Gastrocnemius medialis (tissue), 4 donors: ENCODE results near the gene PACS1. TPM values are rescaled to one million over a fixed set of nuclear protein-coding genes. Genes with fewer than 3 reads are reported as not detected.

Source experiments
- ATAC-seq, 2 donors: fragments of 150-250 bp; one replicate each; pipeline ENCODE4 v1.9.1; 2016
- DNase-seq, 2 donors: peaks; one replicate each; pipeline ENCODE4 v3.0.0-alpha.2; 2019
- H3K27ac ChIP-seq, 4 donors: fragments of 200-600 bp; sonication (generic); 1 replicate in 1 of 4; 2 replicates in 3 of 4; pipeline ENCODE4 v1.5.1; 2016 to 2018; ENCODE audit warnings: mild to moderate bottlenecking in 2 of 4, moderate library complexity in 1 of 4
- H3K27me3 ChIP-seq, 3 donors: fragments of 200-600 bp; sonication (generic) in 2 of 3; 1 replicate in 1 of 3; 2 replicates in 2 of 3; pipeline versions ENCODE4 v1.5.1 to v1.6.0; 2016 to 2019; ENCODE audit warnings: mild to moderate bottlenecking in 1 of 3, moderate library complexity in 1 of 3
- H3K36me3 ChIP-seq, 2 donors: fragments of 200-600 bp; sonication (generic) in 1 of 2; one replicate each; pipeline ENCODE4 v1.5.1; 2017 to 2018
- H3K4me1 ChIP-seq, 2 donors: fragments of 200-600 bp; sonication (generic) in 1 of 2; one replicate each; pipeline ENCODE4 v1.5.1; 2016 to 2017; ENCODE audit warnings: mild to moderate bottlenecking in 2 of 2
- H3K4me3 ChIP-seq, 4 donors: fragments of 200-600 bp; sonication (generic) in 3 of 4; 1 replicate in 1 of 4; 2 replicates in 3 of 4; pipeline ENCODE4 v1.5.1; 2016 to 2019; ENCODE audit warnings: mild to moderate bottlenecking in 2 of 4
- H3K9me3 ChIP-seq, 3 donors: fragments of 200-600 bp; sonication (generic) in 2 of 3; 1 replicate in 1 of 3; 2 replicates in 2 of 3; pipeline ENCODE4 v1.5.1; 2016 to 2019
- CTCF ChIP-seq, 5 experiments: fragments of 450-650 bp in 3 of 5; fragments of 200-600 bp in 2 of 5; sonication (generic) in 2 of 5; IDR thresholded peaks in 4 of 5; conservative IDR thresholded peaks in 1 of 5; 1 replicate in 4 of 5; 2 replicates in 1 of 5; pipeline ENCODE4 v1.5.1; 2016 to 2019; ENCODE audit warnings: antibody characterized with exemption in 5 of 5, mild to moderate bottlenecking in 3 of 5, moderate library complexity in 3 of 5
- POLR2A ChIP-seq, 2 donors: fragments of 450-650 bp; IDR thresholded peaks; one replicate each; pipeline ENCODE4 v1.6.1; 2017; ENCODE audit warnings: antibody characterized with exemption in 2 of 2, mild to moderate bottlenecking in 2 of 2, moderate library complexity in 2 of 2
- in situ Hi-C, 4 donors: fragments of 200-750 bp; cut with MboI; loops; one replicate each; pipeline versions ENCODE4 v1.15.0 to v1.8.0; 2017; ENCODE audit warnings: low sequenced_read_pairs in 4 of 4
- intact Hi-C: fragments of 100-400 bp; cut with DNase I; formaldehyde crosslinking; loops from one replicate; pipeline ENCODE4 v1.15.1; 2023; ENCODE audit warnings: low total_unique reads
- total RNA-seq, 4 donors: library from RNA; depleted of rRNA; stranded (reverse); fragments of >200 nt; gene quantifications; one replicate each; pipeline versions ENCODE4 v1.1.0 to v1.2.3, GENCODE V29; 2016

PACS1 gene
- total RNA-seq, 4 donors from 2014 or later: 6.6 to 20.4 (median 16.9) TPM

DNA sequence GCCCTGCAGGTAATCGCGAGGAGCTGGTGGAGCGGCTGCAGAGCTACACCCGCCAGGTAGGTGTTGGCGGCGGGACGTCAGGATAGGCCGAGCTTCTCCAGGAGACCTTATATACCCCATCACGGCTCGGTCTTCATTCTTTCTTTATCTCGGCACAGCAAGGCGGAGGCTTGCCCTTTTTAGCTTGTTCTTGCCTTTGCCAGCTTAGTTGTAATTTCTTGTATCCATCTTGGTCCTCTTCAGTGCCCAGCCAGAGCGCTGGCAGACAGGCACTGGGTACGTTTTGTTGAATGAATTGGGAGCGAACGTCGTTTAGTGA lies 17.4 kb upstream of the PACS1 start:
- H3K4me3 ChIP-seq: peak overlapping the region; percentile 95 to 100 (median 98)
- DNase-seq (no peak), ATAC-seq (no peak)
- in situ Hi-C loops (no loop called here), intact Hi-C loops (loop anchor here (1.0 to 10.0 kb wide), 5 partner anchors 16 to 1372 kb away; partner anchors contain the start of genes BANF1, CFL1, EIF1AD and RAB1B)
- no peak for TF ChIP-seq POLR2A (IDR thresholded peaks at IDR 0.05)
- H3K27ac ChIP-seq: peak overlapping the region; percentile 83 to 94 (median 90)
- peaks cover 13 to 19% of the 10 kb centered on the region in 2 donors for H3K4me1 ChIP-seq
- no peaks in the 10 kb centered on the region for H3K9me3 ChIP-seq
- H3K27me3 ChIP-seq: peaks cover 0 to 3% (median 0%) of the 10 kb centered on the region in 3 donors
- peaks cover 0 to 42% of the 10 kb centered on the region in 2 donors for H3K36me3 ChIP-seq

DNA sequence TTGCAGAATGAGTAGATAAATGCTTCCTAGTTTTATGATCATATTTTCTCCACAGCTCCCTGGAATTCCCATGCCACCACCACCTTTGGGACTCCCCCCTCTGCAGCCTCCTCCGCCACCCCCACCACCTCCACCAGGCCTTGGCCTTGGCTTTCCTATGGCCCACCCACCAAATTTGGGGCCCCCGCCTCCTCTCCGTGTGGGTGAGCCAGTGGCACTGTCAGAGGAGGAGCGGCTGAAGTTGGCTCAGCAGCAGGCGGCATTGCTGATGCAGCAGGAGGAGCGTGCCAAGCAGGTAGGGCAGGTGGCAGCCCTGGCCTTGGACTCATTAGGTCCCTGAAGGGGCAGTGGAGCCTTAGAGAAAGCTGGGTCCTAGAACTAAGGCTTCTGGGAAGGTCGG lies 15.1 kb upstream of the PACS1 start:
- Histone ChIP-seq H3K4me3 (no peak overlapping the region), H3K4me1 (peaks cover 13 to 19% of the 10 kb centered on the region in 2 donors), H3K27me3 (no peaks in the 10 kb centered on the region), H3K9me3 (no peaks in the 10 kb centered on the region), H3K27ac (no peak overlapping the region), H3K36me3 (peaks cover under 1 to 66% of the 10 kb centered on the region in 2 donors)
- intact Hi-C loops (loop anchor here (10.0 kb wide), 1 partner anchor 1370 kb away; the partner anchor contains the start of gene RPS6KB2), in situ Hi-C loops (no loop called here)
- DNase-seq (no peak), ATAC-seq (no peak)
- TF ChIP-seq POLR2A (IDR thresholded peaks at IDR 0.05) (no peak), CTCF (IDR thresholded peaks at IDR 0.05 in 4 of 5, conservative IDR thresholded peaks at IDR 0.05 in 1 of 5) (no peak)

- Histone ChIP-seq H3K9me3 (no peaks in the 10 kb centered on the region), H3K4me1 (peaks cover 10 to 13% of the 10 kb centered on the region in 2 donors), H3K27ac (no peak overlapping the region), H3K4me3 (no peak overlapping the region), H3K27me3 (no peaks in the 10 kb centered on the region), H3K36me3 (peaks cover 3 to 80% of the 10 kb centered on the region in 2 donors)
- no peak for TF ChIP-seq CTCF (IDR thresholded peaks at IDR 0.05 in 4 of 5, conservative IDR thresholded peaks at IDR 0.05 in 1 of 5)
- TF ChIP-seq POLR2A (IDR thresholded peaks at IDR 0.05): no peak
- no peak for DNase-seq
- intact Hi-C loops: loop anchor here (10.0 kb wide), 1 partner anchor 1368 kb away; the partner anchor contains the start of gene RPS6KB2
- in situ Hi-C loops: no loop called here
- no peak for ATAC-seq
Measured at GRCh38 chr11:66056501-66056900, 13.6 kb upstream of the PACS1 start.

- H3K4me3 ChIP-seq: no peak overlapping the region
- intact Hi-C loops (loop anchor here (10.0 kb wide), 1 partner anchor 1365 kb away; the partner anchor contains the start of gene RPS6KB2), in situ Hi-C loops (no loop called here)
- ATAC-seq: no peak
- TF ChIP-seq CTCF (IDR thresholded peaks at IDR 0.05 in 4 of 5, conservative IDR thresholded peaks at IDR 0.05 in 1 of 5) (no peak), POLR2A (IDR thresholded peaks at IDR 0.05) (no peak)
- no peaks in the 10 kb centered on the region for H3K27me3 ChIP-seq
- no peak for DNase-seq
- no peak overlapping the region for H3K27ac ChIP-seq
- peaks cover 3 to 96% of the 10 kb centered on the region in 2 donors for H3K36me3 ChIP-seq
- no peaks in the 10 kb centered on the region for H3K9me3 ChIP-seq
- H3K4me1 ChIP-seq: no peaks in the 10 kb centered on the region
Measured at GRCh38 chr11:66059966-66060680, 9.9 kb upstream of the PACS1 start.

GRCh38 chr11:66061268-66061667 lies 8.8 kb upstream of the PACS1 start:
- no peak for ATAC-seq
- TF ChIP-seq CTCF (IDR thresholded peaks at IDR 0.05 in 4 of 5, conservative IDR thresholded peaks at IDR 0.05 in 1 of 5) (no peak), POLR2A (IDR thresholded peaks at IDR 0.05) (no peak)

More at GRCh38 chr11:66061268-66061667, 8.8 kb upstream of the PACS1 start:
- H3K4me1 ChIP-seq: no peaks in the 10 kb centered on the region
- no peak for DNase-seq
- H3K9me3 ChIP-seq: no peaks in the 10 kb centered on the region
- peaks cover 3 to 94% of the 10 kb centered on the region in 2 donors for H3K36me3 ChIP-seq
- no peaks in the 10 kb centered on the region for H3K27me3 ChIP-seq
- H3K27ac ChIP-seq: no peak overlapping the region
- in situ Hi-C loops: no loop called here
- intact Hi-C loops: no loop called here
- no peak overlapping the region for H3K4me3 ChIP-seq
